MM.1S (cell line): ENCODE results near the gene PTGIS.

Experiments
- CTCF ChIP-seq: fragments of 300-600 bp; sonication (generic); IDR thresholded peaks from 2 replicates; pipeline ENCODE4 v1.5.1; 2016; ENCODE audit warnings: antibody characterized with exemption, low read length, mixed read lengths
- EZH2 ChIP-seq: fragments of 300-600 bp; sonication (generic); optimal IDR thresholded peaks from 2 replicates; pipeline ENCODE3; 2017; ENCODE audit warnings: low read depth, mild to moderate bottlenecking, antibody characterized with exemption, low read length, mixed read lengths
- EZH2phosphoT487 ChIP-seq: fragments of 300-600 bp; sonication (generic); IDR thresholded peaks from 2 replicates; pipeline ENCODE4 v1.6.1; 2018; ENCODE audit warnings: antibody characterized with exemption, low read length

- TF ChIP-seq CTCF (no peak), EZH2 (no peak), EZH2phosphoT487 (no peak)
Measured at GRCh38 chr20:49477200-49477599, 90.7 kb downstream of the PTGIS start.
